Endometrial microvascular endothelial cells (primary cell): ENCODE data around the gene MMP12. TPM values are rescaled to one million over a fixed set of nuclear protein-coding genes. Genes with fewer than 3 reads are reported as not detected.

ENCODE experiments used
- in situ Hi-C: cut with HindIII; loops from 2 replicates; pipeline ENCODE4 v1.10.0; 2017; ENCODE audit warnings: low sequenced_read_pairs, low pct_unique_long_range_greater_than_20kb; ENCODE audit errors: inconsistent ontology term
- total RNA-seq: library from RNA; depleted of rRNA; stranded (reverse); fragments of >200 nt; gene quantifications from one replicate; pipeline ENCODE4 v1.2.3, GENCODE V29; 2015; ENCODE audit errors: inconsistent ontology term

Gene MMP12
- total RNA-seq, 1 donor from 2014 or later = not detected

DNA sequence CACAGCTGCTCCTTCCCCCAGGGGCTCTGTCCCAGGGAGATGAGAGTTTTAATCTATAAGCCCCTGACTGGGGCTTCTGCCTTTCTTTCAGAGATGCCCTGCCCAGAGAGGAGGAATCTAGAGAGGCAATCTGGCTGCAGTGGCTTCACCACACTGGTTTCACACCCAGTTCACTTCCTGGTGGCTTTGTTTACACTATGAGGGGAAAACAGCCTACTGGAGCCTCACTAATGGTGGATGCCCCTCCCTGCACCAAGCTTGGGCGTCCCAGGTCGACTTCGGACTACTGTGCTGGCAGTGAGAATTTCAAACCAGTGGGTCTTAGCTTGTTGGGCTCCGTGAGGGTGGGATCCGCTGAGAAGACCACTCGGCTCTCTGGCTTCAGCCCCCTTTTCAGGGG lies 55.3 kb downstream of the MMP12 start:
- in situ Hi-C loops = no loop called here

GRCh38 chr11:102813484-102813883 lies 61.3 kb downstream of the MMP12 start:
- in situ Hi-C loops = no loop called here

Other genes starting within 250 kb of the MMP12 start
- not detected for gene MMP20, start 249.7 kb downstream of the MMP12 start, total RNA-seq
- not detected for gene MMP27, start 169.2 kb downstream of the MMP12 start, total RNA-seq
- not detected for gene MMP8, start 150.0 kb downstream of the MMP12 start, total RNA-seq
- gene MMP10, start 94.4 kb downstream of the MMP12 start, total RNA-seq = 5.4 TPM
- gene MMP1, start 76.8 kb downstream of the MMP12 start, total RNA-seq = 2,361 TPM
- not detected for gene MMP3, start 31.4 kb downstream of the MMP12 start, total RNA-seq
- gene MMP13, start 80.8 kb upstream of the MMP12 start, total RNA-seq = not detected
- gene DCUN1D5, start 217.2 kb upstream of the MMP12 start, total RNA-seq = 144 TPM
- gene DYNC2H1, start 234.4 kb upstream of the MMP12 start, total RNA-seq = 8.4 TPM